ENCODE measurements around the gene MAPK10. TPM values are rescaled to one million over a fixed set of nuclear protein-coding genes. Genes with fewer than 3 reads are reported as not detected.

MAPK10 gene
- total RNA-seq, 1 experiment from 2014 or later: 4.7 TPM

- H2AFZ ChIP-seq (ENCODE audit: low read length): no peak overlapping the region
- no peak overlapping the region for H3K9ac ChIP-seq (ENCODE audit: extremely low read depth, insufficient read length, low read length)
- WGBS (ENCODE audit: extremely low coverage, insufficient read length, low lambda C conversion rate): no CpG with 5 or more reads among the region's 4 CpGs
Measured at GRCh38 chr4:86013621-86014020, 346.2 kb downstream of the MAPK10 start.

More at GRCh38 chr4:86013621-86014020, 346.2 kb downstream of the MAPK10 start:
- Histone ChIP-seq H3K14ac (ENCODE audit: insufficient read depth, low read length) (no peak overlapping the region), H3K4me2 (ENCODE audit: insufficient read depth, insufficient read length, low read length) (no peak overlapping the region), H3K4ac (ENCODE audit: low read depth, low read length) (no peak overlapping the region), H4K5ac (ENCODE audit: insufficient read length, low read depth, low read length) (no peak overlapping the region), H3K4me1 (ENCODE audit: insufficient read depth, low read length) (no peaks in the 10 kb centered on the region), H2AK5ac (ENCODE audit: insufficient read length, low read length) (no peak overlapping the region), H2BK5ac (ENCODE audit: insufficient read length, low read length) (no peak overlapping the region), H4K20me1 (ENCODE audit: control insufficient read depth, insufficient read depth, insufficient read length) (no peaks in the 10 kb centered on the region), H3K27me3 (ENCODE audit: insufficient read depth, low read length) (no peaks in the 10 kb centered on the region), H3K79me1 (ENCODE audit: insufficient read depth, low read depth, low read length, poor library complexity, severe bottlenecking) (no peaks in the 10 kb centered on the region), H4K91ac (ENCODE audit: insufficient read length, low read depth, low read length) (no peak overlapping the region), H2BK12ac (ENCODE audit: insufficient read length, low read depth, low read length) (no peak overlapping the region), H2BK120ac (ENCODE audit: low read depth, low read length, poor library complexity, severe bottlenecking) (no peak overlapping the region), H4K8ac (replicated peaks; ENCODE audit: insufficient read length, low read depth, low read length) (no peak overlapping the region), H3K23me2 (ENCODE audit: insufficient read length, low read depth, low read length, poor library complexity, severe bottlenecking) (no peaks in the 10 kb centered on the region), H3K23ac (ENCODE audit: insufficient read length, low read depth, low read length) (no peak overlapping the region), H3K56ac (ENCODE audit: insufficient read length, low read depth, low read length) (no peak overlapping the region), H2BK15ac (ENCODE audit: low read depth, low read length) (no peak overlapping the region), H3K18ac (ENCODE audit: insufficient read length, low read depth, low read length) (no peak overlapping the region), H2BK20ac (ENCODE audit: low read depth, low read length, poor library complexity, severe bottlenecking) (no peak overlapping the region), H3K27ac (ENCODE audit: insufficient read length, low read depth, low read length) (no peak overlapping the region), H3T11ph (ENCODE audit: low read length) (no peak overlapping the region), H3K9me3 (ENCODE audit: control insufficient read depth, low read depth, low read length) (no peaks in the 10 kb centered on the region), H3K79me2 (ENCODE audit: insufficient read depth, low read length) (no peaks in the 10 kb centered on the region)
- TF ChIP-seq CTCF (conservative IDR thresholded peaks at IDR 0.05): no peak
- no peaks in the 10 kb centered on the region for H3K36me3 Mint-ChIP-seq (ENCODE audit: insufficient read depth in 1 of 3, low read depth in 3 of 3)
- no peak for DNase-seq
- peaks cover 10 to 15% of the 10 kb centered on the region in 2 experiments for H3K4me1 Mint-ChIP-seq
- no peaks in the 10 kb centered on the region for H3K9me3 Mint-ChIP-seq
- H3K4me3 Mint-ChIP-seq: no peak overlapping the region
- no peak overlapping the region for H3K27ac Mint-ChIP-seq
- H3K27me3 Mint-ChIP-seq (ENCODE audit: low read depth): no peaks in the 10 kb centered on the region
